Measurements from ENCODE around the gene FOXS1.
"Not testable (repeated sequence)": the region's sequence is repeated elsewhere in the genome, so short reads cannot be mapped to it uniquely, and the experiment has no call there.

FOXS1 gene

DNA sequence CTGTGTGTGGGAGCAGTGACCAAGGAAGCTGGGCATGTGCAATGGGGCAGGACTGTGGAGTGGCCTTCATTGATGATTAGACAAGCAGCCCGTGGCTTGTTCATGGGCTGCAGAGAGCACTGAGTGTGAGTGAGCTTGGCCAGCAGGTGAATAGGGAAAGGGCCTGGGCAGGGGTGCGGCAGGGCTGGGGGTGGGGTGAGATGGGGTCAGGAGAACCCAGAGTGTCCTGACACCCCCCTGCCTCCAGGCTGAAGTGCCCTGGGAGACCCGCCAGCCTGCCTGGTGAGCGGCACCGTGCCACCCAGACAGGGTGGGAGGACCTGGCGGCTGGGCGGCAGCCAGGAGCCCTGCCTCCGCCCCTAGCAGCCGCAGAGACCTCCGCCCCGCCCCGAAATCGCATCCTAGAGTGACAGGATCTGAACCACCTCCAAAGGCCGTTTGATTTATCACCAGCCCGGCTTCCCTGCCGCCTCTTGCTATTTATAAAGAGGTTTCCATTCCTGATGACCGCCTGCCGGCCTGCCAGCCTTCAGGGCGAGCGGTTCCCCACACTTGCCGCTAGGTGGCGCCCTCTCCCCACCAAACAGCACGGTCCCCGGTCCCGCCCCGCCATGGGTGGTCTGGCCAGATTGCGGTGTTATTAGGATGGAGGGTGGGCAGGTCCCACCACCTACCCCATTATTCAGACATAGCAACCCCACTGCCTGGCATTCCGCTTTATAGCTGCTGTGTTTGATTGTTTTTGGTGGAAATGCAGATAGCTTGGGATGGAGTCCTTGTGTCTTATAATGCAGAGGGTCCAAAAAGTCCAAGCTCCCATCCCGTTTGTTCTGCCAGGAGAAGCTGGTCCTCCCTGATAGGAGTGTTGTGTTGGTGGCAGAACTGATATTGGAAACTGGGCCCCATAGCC is 22.7 kb downstream of the FOXS1 start:
- peak; percentile 68 for DNase-seq (ENCODE audit: low read depth)

DNA sequence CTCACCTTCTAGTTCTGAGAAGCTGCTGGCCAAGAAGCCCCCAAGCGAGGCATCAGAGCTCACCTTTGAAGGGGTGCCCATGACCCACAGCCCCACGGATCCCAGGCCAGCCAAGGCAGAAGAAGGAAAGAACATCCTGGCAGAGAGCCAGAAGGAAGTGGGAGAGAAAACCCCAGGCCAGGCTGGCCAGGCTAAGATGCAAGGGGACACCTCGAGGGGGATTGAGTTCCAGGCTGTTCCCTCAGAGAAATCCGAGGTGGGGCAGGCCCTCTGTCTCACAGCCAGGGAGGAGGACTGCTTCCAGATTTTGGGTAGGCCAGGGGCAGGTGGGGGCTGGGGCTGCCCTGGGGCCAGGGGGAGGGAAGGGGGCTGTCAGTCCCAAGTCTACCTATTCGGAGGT is 24.0 kb downstream of the FOXS1 start:
- no peak for DNase-seq (ENCODE audit: low read depth)

DNA sequence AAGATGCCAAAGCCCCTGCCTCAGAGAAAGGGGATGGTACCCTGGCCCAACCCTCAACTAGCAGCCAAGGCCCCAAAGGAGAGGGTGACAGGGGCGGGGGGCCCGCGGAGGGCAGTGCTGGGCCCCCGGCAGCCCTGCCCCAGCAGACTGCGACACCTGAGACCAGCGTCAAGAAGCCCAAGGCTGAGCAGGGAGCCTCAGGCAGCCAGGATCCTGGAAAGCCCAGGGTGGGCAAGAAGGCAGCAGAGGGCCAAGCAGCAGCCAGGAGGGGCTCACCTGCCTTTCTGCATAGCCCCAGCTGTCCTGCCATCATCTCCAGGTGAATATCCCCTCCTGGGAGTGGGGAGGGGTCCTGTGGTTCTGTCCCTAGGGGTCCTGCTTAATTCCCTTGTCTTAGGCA is 25.2 kb downstream of the FOXS1 start:
- DNase-seq (ENCODE audit: low read depth) = no peak

DNA sequence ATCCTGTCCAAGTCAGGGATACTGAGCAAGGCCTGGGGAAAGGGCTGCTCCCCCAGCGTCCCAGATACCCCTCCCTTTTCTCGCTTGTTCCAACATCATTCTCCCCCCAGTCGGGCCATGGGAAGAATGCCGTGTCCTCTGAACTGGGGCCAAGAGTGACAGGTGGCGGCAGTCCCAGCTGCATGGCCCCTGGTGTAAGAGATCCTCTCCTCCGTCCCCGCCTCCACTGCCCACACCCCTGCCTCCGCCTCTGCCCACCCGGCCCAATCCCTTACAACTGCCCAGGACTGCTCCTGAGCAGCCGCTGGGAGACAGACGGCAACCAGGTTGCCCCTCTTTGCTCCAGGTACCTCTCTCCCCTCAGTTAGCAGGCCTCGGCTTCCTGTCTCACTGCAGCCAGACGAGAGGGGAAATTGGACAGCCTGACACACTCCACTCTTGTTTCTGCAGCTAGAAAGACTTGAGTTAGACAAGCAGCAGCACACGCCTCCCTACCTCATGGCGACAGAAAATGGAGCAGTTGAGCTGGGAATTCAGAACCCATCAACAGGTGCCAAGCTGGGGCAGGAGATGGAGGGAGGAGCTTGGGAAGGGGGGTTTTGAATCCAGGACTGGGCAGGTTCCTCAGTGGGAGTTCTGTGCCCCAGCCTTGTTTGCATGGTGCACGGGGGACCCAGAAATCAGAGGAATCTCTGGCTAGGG is 26.2 kb downstream of the FOXS1 start, which contains the start of gene MYLK2:
Gene MYLK2, plus strand, starts transcription at position 274 of the 702 bp plus-strand sequence. Its CDS starts 225 bp downstream, at position 499.
- no peak for DNase-seq (ENCODE audit: low read depth)

DNA sequence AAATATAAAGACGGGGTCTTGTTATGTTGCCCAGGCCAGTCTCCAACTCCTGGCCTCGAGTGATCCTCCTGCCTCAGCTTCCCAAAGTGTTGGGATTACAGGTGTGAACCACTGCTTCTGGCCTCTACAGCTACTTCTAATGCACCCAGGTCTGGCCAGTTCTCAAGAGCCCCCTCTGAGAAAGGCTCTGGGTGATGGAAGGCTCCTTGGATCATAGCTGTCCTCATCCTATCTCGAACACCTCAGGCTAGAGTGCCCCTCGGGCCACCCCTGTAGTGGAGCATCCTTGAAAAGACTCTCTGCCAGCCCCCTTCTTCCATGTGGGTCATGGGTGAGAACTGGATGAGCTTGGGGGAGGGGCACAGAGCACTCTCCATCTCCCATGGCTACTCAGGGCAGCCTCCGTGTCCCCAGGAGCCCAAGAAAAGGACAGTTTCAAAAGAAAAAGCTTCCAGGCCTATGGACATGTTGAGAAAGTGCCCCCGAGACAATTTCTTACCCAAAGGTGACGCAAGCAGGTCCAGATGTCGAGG is 27.0 kb downstream of the FOXS1 start:
- DNase-seq (ENCODE audit: low read depth) = no peak

DNA sequence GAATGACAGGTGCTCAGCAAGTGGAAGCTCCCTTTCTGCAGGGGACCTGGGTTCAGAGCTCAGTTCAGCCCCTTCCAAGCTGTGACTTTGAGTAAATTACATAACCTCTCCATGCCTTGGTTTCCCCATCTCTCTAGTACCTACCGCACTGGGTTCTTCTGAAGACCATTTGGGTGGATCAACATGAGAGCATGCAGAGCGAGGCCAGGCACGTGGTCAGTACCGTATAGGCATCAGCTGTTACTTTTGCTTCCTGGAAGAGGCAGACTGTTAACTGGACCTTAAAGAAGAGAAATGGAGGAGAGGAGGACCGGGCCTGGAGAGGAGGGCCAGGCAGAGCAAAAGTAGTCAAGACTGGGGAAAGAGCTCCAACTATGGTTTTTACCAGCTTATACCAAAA is 27.9 kb downstream of the FOXS1 start:
- DNase-seq (ENCODE audit: low read depth) = no peak

DNA sequence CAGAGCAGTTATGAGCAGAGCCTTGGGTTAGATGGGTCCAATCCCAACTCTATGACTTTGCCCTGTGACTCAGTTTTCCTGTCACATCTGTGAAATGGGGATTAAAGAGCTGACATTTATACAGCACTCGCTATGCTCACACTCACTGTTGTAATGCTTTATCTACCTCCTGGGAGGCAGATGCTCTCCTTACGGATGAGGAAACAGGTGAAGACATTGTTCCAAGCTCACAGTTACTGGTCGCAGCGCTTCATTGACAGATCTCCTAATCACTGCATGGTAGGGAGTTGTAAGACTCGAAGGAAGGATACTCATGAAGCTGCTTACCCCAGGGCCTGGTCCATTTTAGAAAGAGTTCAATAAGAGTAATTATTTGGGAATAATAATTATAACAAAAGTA is 29.2 kb downstream of the FOXS1 start:
- no peak for DNase-seq (ENCODE audit: low read depth)

DNA sequence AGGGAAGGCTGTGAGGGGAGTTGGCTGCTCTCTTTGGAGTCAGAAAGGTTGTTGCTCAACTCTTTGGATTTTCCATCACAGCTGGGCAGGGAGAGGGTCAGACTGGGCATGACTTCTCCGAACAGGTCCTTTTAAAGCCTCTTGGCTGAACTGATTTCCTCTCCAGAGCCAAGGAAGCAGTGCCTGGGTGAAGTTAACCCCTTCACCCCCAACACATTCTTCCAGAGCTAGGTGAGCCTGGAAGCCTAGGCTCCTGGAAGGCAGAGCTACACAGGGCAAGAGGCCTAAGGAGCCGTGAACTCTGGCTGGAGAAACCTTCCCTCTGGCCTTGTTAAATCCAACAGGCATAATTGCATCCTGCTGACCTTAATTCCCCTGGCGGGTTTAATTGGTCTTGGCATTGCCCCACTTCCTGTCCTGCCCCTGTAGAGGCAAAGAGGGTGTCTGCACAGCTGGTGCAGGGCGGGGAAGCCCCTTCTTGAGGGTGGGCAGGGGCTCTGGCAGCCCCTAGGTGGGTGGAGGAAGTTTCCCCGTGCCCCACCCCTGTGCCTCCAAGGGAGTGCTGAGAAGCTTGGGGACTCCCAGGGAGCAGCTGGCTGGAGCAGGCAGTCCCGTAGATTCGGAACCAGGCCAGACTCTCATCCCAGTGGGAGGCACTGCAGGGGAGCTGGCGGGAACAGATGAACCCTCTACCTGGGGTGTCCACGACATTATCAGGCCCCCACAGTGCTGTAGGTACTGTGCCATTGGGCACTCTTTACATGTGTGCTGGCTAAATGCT is 29.8 kb downstream of the FOXS1 start:
- DNase-seq (ENCODE audit: low read depth) = no peak

DNA sequence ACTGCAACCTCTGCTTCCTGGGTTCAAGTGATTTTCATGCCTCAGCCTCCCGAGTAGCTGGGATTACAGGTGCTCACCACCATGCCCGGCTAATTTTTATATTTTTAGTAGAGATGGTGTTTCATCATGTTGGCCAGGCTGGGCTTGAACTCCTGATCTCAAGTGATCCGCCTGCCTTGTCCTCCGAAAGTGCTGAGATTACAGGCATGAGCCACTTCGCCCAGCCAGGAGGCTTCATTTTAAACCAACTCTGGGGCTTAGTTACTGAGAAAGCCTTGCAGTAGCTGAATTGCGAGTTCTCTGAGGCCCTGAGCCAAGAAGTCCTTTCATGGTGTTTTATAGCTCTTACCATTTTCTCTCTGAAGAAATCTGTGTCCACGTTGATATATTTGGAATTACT is 31.3 kb downstream of the FOXS1 start:
- DNase-seq (ENCODE audit: low read depth) = not testable (repeated sequence)

DNA sequence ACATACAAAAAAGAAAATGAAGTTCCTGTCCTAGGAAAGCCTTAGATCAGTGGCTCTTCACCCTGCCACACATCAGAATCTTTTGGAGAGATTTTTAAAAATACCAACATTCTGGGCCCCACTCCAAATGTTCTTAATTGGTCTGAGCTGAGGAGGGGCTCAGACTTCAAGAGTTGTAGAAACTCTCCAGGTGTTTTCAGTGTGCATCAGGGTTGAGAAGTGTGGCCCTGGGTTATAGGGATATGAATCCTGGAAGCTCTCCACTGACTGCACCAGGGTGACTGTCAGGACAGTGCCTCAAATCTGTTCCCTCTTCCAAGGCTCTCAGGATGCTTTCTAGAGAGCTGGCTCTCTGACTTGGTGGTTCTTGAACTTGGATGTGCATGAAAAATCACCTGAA is 31.8 kb downstream of the FOXS1 start:
- no peak for DNase-seq (ENCODE audit: low read depth)

DNA sequence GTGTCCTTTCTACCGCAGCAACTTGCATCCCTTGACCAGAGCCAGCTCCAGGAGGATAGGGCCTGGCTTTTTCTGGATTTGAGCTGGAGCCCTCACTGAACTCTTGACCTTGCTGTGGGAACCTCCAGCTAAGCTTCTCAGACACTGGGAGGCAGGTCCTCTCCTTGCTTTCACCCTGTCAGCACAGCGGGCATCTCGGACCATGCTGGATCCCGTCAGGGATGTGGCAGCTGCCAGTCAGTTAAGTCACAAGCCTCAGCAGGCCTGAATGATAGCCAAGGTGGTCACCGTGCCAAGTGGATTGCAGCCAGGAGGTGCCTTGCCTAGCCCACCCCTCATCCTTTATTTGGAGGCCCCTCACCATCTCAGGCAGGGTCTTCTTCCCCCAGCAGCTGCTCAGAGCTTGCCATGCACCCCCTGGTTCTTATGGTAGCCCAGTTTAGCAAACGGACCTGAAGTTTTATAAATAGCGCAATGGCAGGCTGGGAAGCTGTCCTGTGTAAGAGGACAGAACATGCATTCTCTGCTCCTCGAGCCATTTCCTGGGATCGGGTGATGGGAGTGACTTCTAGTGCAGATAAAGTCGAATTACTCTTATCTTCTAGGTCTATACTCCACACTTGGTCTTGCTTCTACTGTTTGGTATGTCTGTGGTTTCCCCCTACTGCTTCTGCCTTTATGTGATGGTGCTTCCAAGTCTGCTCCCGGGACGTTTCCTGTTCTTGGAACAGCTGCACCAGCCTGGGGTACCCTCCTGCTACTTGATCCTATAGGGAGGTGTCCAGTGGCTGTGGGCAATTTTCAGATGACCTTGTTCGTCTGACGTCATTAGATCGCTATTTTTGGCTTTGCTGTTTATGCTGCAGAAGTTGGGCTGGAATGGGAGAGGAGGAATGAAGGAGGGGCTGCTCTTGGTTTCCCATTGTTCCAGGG is 33.3 kb downstream of the FOXS1 start:
- DNase-seq (ENCODE audit: low read depth) = no peak

DNA sequence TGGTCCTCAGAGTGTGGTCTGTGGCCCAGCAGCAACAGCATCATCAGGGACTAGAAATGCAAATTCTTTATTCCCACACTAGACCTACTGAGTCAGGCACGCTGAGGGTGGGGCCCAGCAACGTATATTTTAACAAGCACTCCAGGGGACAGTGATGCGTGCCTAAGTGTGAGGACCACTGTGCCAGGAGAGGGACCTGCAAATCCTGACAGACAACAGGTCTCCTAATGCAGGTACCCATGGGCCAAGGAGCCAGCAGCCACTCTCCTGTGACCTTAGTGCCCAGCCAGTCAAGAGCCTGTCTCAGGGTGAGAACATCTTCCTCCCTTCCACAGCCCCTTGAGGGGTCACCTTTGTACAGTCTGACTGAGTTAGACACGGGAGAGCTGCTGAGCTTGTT is 34.2 kb downstream of the FOXS1 start:
- no peak for DNase-seq (ENCODE audit: low read depth)

DNA sequence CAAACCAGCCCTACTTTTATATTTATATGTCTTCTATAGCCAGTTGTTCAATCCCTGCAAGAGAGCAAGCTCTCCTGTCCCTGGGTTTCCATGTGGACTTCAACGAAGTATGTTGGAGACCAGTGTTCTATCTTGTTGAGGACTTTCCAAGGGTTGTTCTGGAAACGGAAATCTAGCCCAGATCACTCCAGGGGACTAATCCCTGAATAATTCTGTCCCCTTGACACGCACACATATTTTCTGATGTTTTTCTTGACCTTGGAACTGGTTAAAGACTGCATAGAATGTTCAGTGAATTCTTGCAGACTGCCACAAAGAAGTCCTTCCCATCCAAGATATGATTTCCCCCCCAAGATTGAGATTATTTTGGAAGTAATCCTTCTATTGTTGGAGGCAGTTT is 35.7 kb downstream of the FOXS1 start:
- DNase-seq (ENCODE audit: low read depth) = no peak

DNA sequence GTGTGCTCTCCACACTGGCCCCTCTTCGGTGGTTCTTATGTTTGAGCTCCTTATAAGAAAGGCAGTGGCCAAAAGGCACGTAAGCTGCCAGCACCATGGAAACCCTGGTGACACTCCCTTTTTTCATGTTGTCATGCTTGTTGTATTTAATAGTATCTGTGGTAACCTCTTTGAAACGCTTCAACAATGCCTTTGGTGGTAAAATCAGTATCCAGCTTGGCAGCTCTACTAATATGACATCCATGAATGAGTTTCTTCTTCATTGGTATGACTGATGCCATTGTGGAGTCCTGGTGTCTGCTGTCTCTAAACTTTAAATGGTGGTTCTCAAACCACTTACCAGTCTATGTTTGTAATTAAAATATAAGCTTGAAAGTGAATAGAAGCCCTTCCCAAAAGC is 36.9 kb downstream of the FOXS1 start:
- no peak for DNase-seq (ENCODE audit: low read depth)

DNA sequence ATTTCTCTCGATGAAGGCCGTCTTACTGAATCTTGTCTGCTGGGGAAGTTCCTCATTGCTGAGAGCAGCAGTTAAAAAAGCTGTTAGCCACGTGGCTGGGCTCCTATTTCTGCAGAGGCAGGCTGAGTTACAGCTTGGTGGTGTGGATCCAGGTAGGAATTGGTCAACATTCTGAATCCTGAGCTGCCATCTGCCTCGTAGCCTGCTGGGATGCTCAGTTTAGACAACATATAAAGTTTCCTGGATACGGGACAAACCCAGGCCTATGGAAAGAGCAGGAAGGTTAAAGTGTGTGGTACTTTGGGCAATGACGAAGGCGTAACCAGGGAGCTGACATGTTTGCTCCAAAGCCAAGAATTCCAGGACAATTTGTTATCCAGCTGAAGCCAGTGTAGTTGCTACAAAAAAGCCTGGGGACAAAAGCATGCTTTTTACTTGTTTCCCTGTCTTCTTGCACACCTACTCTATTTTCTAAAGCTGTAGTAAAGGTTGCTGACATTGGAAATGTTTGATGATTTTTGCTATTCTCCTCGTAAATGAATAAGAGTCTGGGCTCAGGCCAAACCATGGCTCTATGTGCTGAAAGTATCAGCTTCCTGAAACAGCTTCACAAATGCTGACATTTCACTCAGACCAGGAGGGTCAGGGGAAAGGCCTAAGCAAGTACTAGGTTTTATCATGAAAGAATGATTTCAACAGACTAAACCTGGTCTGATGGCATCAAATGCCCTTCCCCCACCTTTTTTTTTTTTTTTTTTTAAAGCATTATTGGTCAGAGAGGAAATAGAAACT is 38.6 kb downstream of the FOXS1 start:
- DNase-seq (ENCODE audit: low read depth) = no peak

DNA sequence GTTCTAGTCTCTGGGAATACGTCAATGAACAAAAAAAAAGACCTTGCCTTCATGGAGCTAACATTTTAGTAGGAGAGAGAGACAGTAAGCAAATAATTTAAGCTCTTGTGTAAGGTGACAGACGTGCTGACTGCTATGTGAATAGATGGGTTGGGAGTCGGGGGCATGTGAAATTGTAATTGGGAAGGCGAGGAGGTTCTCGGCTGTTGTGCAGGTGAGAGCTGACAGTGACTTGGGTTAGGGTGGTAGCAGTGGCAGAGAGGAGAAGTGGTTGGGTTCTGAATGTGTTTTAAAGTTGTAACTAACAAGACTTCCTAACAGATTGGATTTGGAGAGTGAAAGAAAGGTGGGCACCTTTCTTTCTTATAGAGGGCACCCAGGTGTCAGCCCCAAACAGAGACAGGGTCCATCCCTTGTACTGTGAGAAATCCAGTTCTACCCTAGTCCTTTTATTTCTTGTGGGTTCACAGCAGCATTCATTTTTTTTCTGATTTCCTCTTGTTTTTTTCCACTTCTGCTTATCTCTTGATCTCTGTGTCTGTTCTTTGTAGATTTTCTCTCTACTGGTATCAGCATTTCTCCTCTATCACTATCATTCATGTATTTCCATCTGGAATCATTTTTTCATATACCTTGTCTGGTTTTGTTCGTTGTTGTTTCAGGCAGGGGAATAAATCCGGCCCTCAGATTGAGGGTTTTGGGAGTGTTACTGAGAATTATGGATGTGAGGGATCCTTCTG is 41.7 kb downstream of the FOXS1 start:
- no peak for DNase-seq (ENCODE audit: low read depth)

DNA sequence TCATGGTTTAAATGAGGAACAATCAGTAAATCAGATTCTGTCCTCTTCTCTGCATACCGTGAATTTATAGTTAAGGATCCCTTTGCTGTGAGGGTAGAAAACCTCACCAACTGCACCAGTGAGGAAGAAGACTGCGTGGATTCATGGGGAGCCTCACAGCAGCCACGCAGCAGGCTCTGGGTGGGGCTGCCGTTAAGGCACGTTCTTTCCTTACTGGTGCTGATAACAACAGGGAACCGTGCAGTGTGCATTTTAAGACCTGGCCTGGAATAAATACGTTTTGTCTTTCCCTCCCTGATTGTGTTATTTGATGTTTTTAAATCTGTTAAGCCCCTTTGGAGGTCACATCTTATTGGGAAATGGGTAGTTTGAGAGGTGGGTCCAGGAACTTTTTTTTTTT is 43.9 kb downstream of the FOXS1 start:
- no peak for DNase-seq (ENCODE audit: low read depth)

DNA sequence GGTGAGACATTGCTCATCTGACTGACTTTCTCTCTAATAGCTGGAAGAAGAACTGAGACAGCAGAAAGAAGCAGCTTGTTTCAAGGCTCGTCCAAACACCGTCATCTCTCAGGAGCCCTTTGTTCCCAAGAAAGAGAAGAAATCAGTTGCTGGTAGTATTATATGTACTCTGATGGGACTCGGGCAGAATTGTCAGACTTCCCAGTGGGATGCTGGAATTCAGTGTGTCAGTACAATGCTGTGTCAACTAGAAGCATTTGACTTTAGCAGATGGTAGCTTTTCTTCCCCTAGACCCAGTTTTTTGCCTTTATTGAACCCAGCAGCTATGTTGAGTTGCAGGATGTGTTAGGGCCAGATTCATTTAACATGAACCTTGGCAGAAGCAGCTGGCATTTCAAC is 48.0 kb downstream of the FOXS1 start:
- no peak for DNase-seq (ENCODE audit: low read depth)
